OCI-LY7 (cell line): ENCODE measurements around the gene ARFGAP1.

Experiments used
- EZH2phosphoT487 ChIP-seq: fragments of 200-600 bp; sonication (generic); IDR thresholded peaks from 2 replicates; pipeline ENCODE4 v1.6.1; 2018; ENCODE audit warnings: low read depth, borderline replicate concordance, mild to moderate bottlenecking, mixed run types, antibody characterized with exemption, low read length, moderate library complexity, mixed read lengths
- TF ChIP-seq, protein P1 (sequence below): fragments of 200-600 bp; sonication (generic); conservative IDR thresholded peaks from 2 replicates; pipeline ENCODE4 v1.5.1; 2014; ENCODE audit warnings: mild to moderate bottlenecking, antibody characterized with exemption, low read length, moderate library complexity, mixed read lengths

DNA sequence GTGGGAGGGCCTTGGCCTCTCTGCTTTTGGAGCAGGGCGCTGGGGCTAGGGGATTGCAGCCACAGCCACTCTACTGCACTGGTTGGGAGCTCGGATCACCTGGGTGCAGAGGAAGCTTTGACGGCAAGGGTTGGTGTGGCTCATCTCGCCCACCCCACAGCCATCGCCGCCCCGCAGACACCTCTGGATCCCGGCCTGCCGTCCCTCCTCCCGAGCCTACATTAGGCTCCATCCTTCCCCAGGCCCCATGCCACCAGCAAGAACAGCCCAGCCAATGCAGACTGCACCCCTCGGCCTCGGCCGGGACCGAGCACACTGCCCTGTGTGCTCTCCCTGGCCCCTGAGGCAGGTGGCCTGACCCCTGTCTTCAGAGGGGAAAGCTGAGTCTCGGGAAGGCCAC is 12.1 kb upstream of the ARFGAP1 start:
- TF ChIP-seq, protein P1, sequence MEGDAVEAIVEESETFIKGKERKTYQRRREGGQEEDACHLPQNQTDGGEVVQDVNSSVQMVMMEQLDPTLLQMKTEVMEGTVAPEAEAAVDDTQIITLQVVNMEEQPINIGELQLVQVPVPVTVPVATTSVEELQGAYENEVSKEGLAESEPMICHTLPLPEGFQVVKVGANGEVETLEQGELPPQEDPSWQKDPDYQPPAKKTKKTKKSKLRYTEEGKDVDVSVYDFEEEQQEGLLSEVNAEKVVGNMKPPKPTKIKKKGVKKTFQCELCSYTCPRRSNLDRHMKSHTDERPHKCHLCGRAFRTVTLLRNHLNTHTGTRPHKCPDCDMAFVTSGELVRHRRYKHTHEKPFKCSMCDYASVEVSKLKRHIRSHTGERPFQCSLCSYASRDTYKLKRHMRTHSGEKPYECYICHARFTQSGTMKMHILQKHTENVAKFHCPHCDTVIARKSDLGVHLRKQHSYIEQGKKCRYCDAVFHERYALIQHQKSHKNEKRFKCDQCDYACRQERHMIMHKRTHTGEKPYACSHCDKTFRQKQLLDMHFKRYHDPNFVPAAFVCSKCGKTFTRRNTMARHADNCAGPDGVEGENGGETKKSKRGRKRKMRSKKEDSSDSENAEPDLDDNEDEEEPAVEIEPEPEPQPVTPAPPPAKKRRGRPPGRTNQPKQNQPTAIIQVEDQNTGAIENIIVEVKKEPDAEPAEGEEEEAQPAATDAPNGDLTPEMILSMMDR: no peak
- TF ChIP-seq EZH2phosphoT487: no peak
